CD4-positive, alpha-beta T cell (primary cell): Measurements from ENCODE around the gene ALX3. TPM values are rescaled to one million over a fixed set of nuclear protein-coding genes. Genes with fewer than 3 reads are reported as not detected.

ENCODE experiments used
- ATAC-seq: fragments of 200-7000 bp; cut with Tn5 transposase; one replicate; pipeline ENCODE4 v1.10.0; 2022; ENCODE audit warnings: mild to moderate bottlenecking; ENCODE audit not compliant: poor library complexity
- CTCF ChIA-PET: fragments of 350-600 bp; sonication (Branson Sonifier 250); formaldehyde crosslinking; loops from one replicate; lab custom pipeline; 2021; ENCODE audit warnings: antibody characterized with exemption, inconsistent platforms; lab: Charles Lee
- POLR2A ChIA-PET: fragments of 350-600 bp; sonication (Branson Sonifier 250); formaldehyde crosslinking; loops from one replicate; lab custom pipeline; 2021; ENCODE audit warnings: antibody characterized with exemption, inconsistent platforms; lab: Charles Lee
- DNase-seq, 14 experiments: peaks; one replicate each; pipeline ENCODE4 v3.0.0-alpha.2; 2013 to 2020; ENCODE audit warnings: mixed read lengths in 2 of 14
- H3K27ac ChIP-seq, 2 donors: one replicate each; pipeline versions ENCODE4 v1.5.1 to v1.7.0; 2013; ENCODE audit warnings: low read length in 2 of 2, low read depth in 1 of 2, mild to moderate bottlenecking in 1 of 2
- H3K27me3 ChIP-seq, 2 experiments: 1 replicate in 1 of 2; 2 replicates in 1 of 2; pipeline versions ENCODE4 v1.6.1 to v1.7.0; 2013; ENCODE audit warnings: low read length in 2 of 2, control low read depth in 1 of 2, mild to moderate bottlenecking in 1 of 2, moderate library complexity in 1 of 2; ENCODE audit not compliant: insufficient read depth in 2 of 2, control insufficient read depth in 1 of 2
- H3K36me3 ChIP-seq: one replicate; pipeline ENCODE4 v1.6.1; 2013; ENCODE audit warnings: low read length, control low read depth; ENCODE audit not compliant: insufficient read depth
- H3K4me1 ChIP-seq: one replicate; pipeline ENCODE4 v1.6.1; 2013; ENCODE audit warnings: low read length, control low read depth; ENCODE audit not compliant: insufficient read depth
- H3K4me3 ChIP-seq: one replicate; pipeline ENCODE4 v1.5.1; 2013; ENCODE audit warnings: mild to moderate bottlenecking, low read length, moderate library complexity
- H3K9me3 ChIP-seq, 2 experiments: 1 replicate in 1 of 2; 2 replicates in 1 of 2; pipeline versions ENCODE4 v1.6.1 to v1.7.0; 2013; ENCODE audit warnings: low read length in 2 of 2, mild to moderate bottlenecking in 2 of 2, control low read depth in 1 of 2, moderate library complexity in 1 of 2; ENCODE audit not compliant: control insufficient read depth in 1 of 2, insufficient read depth in 1 of 2
- H3K27ac Mint-ChIP-seq: one replicate; pipeline ENCODE4 v1.8.0; 2020; ENCODE audit warnings: mixed read lengths
- H3K27me3 Mint-ChIP-seq: one replicate; pipeline ENCODE4 v1.8.0; 2021; ENCODE audit warnings: mixed read lengths
- H3K36me3 Mint-ChIP-seq: one replicate; pipeline ENCODE4 v1.8.0; 2021; ENCODE audit warnings: low read depth, mixed read lengths
- H3K4me1 Mint-ChIP-seq: one replicate; pipeline ENCODE4 v1.8.0; 2021; ENCODE audit warnings: low read depth, mixed read lengths
- H3K4me3 Mint-ChIP-seq: one replicate; pipeline ENCODE4 v1.8.0; 2020; ENCODE audit warnings: mild to moderate bottlenecking, mixed read lengths
- H3K9me3 Mint-ChIP-seq: one replicate; pipeline ENCODE4 v1.8.0; 2020; ENCODE audit warnings: mixed read lengths
- intact Hi-C, 2 experiments: fragments of 100-400 bp; cut with DNase I in 1 of 2; cut with micrococcal nuclease in 1 of 2; formaldehyde crosslinking; loops; one replicate each; pipeline versions ENCODE4 v1.15.1 to v1.9.0; 2023 to 2025; cut with DNase I, micrococcal nuclease
- total RNA-seq, 174 experiments: library from RNA in 2 of 174; stranded (reverse) in 2 of 174; gene quantifications; one replicate each; pipeline ENCODE4 v1.2.3 and lab custom pipeline; 2021 to 2026
- TF ChIP-seq, protein P1 (sequence below): fragments of 200-600 bp; IDR thresholded peaks from one replicate; pipeline ENCODE4 v1.8.0; 2022; ENCODE audit warnings: antibody characterized with exemption, mild to moderate bottlenecking

ALX3 gene
- total RNA-seq, 2 experiments from 2014 or later, result not detected

GRCh38 chr1:110063781-110064180 lies 6.7 kb downstream of the ALX3 start:
- peaks cover 0 to 13% of the 10 kb centered on the region in 2 experiments for H3K9me3 ChIP-seq
- Mint-ChIP-seq H3K27ac (no peak overlapping the region), H3K36me3 (peaks cover 17% of the 10 kb centered on the region), H3K4me1 (peaks cover 11% of the 10 kb centered on the region), H3K9me3 (no peaks in the 10 kb centered on the region), H3K4me3 (no peak overlapping the region), H3K27me3 (peaks cover 37% of the 10 kb centered on the region)
- peaks cover 1% of the 10 kb centered on the region for H3K36me3 ChIP-seq
- peaks cover 18 to 23% of the 10 kb centered on the region in 2 experiments for H3K27me3 ChIP-seq
- DNase-seq (no peak), ATAC-seq (no peak)
- H3K27ac ChIP-seq, result no peak overlapping the region
- peaks cover 15% of the 10 kb centered on the region for H3K4me1 ChIP-seq
- ChIA-PET CTCF (no interaction called here), POLR2A (no interaction called here)
- no peak overlapping the region for H3K4me3 ChIP-seq
- intact Hi-C loops, result no loop called here
- TF ChIP-seq, protein P1, sequence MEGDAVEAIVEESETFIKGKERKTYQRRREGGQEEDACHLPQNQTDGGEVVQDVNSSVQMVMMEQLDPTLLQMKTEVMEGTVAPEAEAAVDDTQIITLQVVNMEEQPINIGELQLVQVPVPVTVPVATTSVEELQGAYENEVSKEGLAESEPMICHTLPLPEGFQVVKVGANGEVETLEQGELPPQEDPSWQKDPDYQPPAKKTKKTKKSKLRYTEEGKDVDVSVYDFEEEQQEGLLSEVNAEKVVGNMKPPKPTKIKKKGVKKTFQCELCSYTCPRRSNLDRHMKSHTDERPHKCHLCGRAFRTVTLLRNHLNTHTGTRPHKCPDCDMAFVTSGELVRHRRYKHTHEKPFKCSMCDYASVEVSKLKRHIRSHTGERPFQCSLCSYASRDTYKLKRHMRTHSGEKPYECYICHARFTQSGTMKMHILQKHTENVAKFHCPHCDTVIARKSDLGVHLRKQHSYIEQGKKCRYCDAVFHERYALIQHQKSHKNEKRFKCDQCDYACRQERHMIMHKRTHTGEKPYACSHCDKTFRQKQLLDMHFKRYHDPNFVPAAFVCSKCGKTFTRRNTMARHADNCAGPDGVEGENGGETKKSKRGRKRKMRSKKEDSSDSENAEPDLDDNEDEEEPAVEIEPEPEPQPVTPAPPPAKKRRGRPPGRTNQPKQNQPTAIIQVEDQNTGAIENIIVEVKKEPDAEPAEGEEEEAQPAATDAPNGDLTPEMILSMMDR, result no peak

- Mint-ChIP-seq H3K4me1 (peaks cover 4% of the 10 kb centered on the region), H3K27ac (no peak overlapping the region), H3K36me3 (peaks cover 28% of the 10 kb centered on the region), H3K9me3 (no peaks in the 10 kb centered on the region), H3K27me3 (peaks cover 25% of the 10 kb centered on the region), H3K4me3 (no peak overlapping the region)
- Histone ChIP-seq H3K27ac (no peak overlapping the region), H3K9me3 (peaks cover 0 to 4% of the 10 kb centered on the region in 2 experiments), H3K4me3 (no peak overlapping the region), H3K36me3 (peaks cover 7% of the 10 kb centered on the region), H3K4me1 (peaks cover 3% of the 10 kb centered on the region), H3K27me3 (peaks cover 6 to 12% of the 10 kb centered on the region in 2 experiments)
- DNase-seq (no peak), ATAC-seq (no peak)
- intact Hi-C loops, result no loop called here
- ChIA-PET POLR2A (interaction anchor here (1.0 kb wide), 1 partner anchor 9 kb away, joined by 3 read pairs; no protein-coding TSS in a partner anchor), CTCF (no interaction called here)
- TF ChIP-seq, protein P1, result no peak
These were observed 7.9 kb downstream of the ALX3 start for GRCh38 chr1:110062612-110063011.

- ChIA-PET CTCF (no interaction called here), POLR2A (no interaction called here)
- Mint-ChIP-seq H3K9me3 (no peaks in the 10 kb centered on the region), H3K36me3 (peaks cover 40% of the 10 kb centered on the region), H3K27me3 (peaks cover 12% of the 10 kb centered on the region), H3K27ac (no peak overlapping the region), H3K4me1 (no peaks in the 10 kb centered on the region), H3K4me3 (no peak overlapping the region)
- TF ChIP-seq, protein P1, result no peak
- intact Hi-C loops, result no loop called here
- no peak for DNase-seq
- no peaks in the 10 kb centered on the region for H3K9me3 ChIP-seq
- no peak for ATAC-seq
- H3K4me1 ChIP-seq, result no peaks in the 10 kb centered on the region
- H3K27ac ChIP-seq, result no peak overlapping the region
- H3K27me3 ChIP-seq, result no peaks in the 10 kb centered on the region
- H3K4me3 ChIP-seq, result no peak overlapping the region
- H3K36me3 ChIP-seq, result peaks cover 18% of the 10 kb centered on the region
These were observed 9.1 kb downstream of the ALX3 start for GRCh38 chr1:110061341-110061740.
